ENCODE results near the gene KRTAP22-1.

Gene KRTAP22-1

GRCh38 chr21:30646904-30647414, 46.1 kb downstream of the KRTAP22-1 start:
- no peaks in the 10 kb centered on the region for H3K27me3 Mint-ChIP-seq
- DNase-seq (ENCODE audit: low spot score in 2 of 2) (no peak), ATAC-seq (ENCODE audit: low read depth) (no peak)
- peaks cover 12% of the 10 kb centered on the region for H3K9me3 Mint-ChIP-seq
- no peaks in the 10 kb centered on the region for H3K36me3 Mint-ChIP-seq
- H3K27ac Mint-ChIP-seq, result no peak overlapping the region
- no peaks in the 10 kb centered on the region for H3K4me1 Mint-ChIP-seq
- H3K4me3 Mint-ChIP-seq, result no peak overlapping the region
